WERI-Rb-1 (cell line): Measurements from ENCODE around the gene DELE1.
"Not testable (repeated sequence)": the region's sequence is repeated elsewhere in the genome, so short reads cannot be mapped to it uniquely, and the experiment has no call there.

Experiments
- DNase-seq: peaks from one replicate; pipeline ENCODE4 v3.0.0-alpha.2; 2020
- H3K27ac ChIP-seq: fragments of 250-450 bp; sonication (Bioruptor Pico); 2 replicates; pipeline ENCODE4 v1.5.1; 2020; ENCODE audit warnings: mild to moderate bottlenecking, moderate library complexity
- H3K27me3 ChIP-seq: fragments of 250-450 bp; sonication (Bioruptor Pico); 2 replicates; pipeline ENCODE4 v1.5.1; 2021; ENCODE audit warnings: mild to moderate bottlenecking, low read depth, moderate library complexity; ENCODE audit not compliant: insufficient read depth, severe bottlenecking
- H3K36me3 ChIP-seq: fragments of 250-450 bp; sonication (Bioruptor Pico); 2 replicates; pipeline ENCODE4 v1.5.1; 2020; ENCODE audit warnings: mild to moderate bottlenecking, moderate library complexity
- H3K4me3 ChIP-seq: 2 replicates; pipeline ENCODE4 v1.5.1; 2011; ENCODE audit warnings: low read depth, mild to moderate bottlenecking, control low read depth, low read length
- H3K9me3 ChIP-seq: fragments of 250-450 bp; sonication (Bioruptor Pico); 2 replicates; pipeline ENCODE4 v1.5.1; 2021; ENCODE audit warnings: mild to moderate bottlenecking, moderate library complexity; ENCODE audit not compliant: severe bottlenecking
- CTCF ChIP-seq: IDR thresholded peaks from 2 replicates; pipeline ENCODE4 v1.5.1; 2011; ENCODE audit warnings: low read depth, mild to moderate bottlenecking, control low read depth, inconsistent platforms, low read length

DELE1 gene

GRCh38 chr5:141883184-141883891, 40.3 kb upstream of the DELE1 start:
- H3K27ac ChIP-seq = no peak overlapping the region
- H3K27me3 ChIP-seq = peaks cover 15% of the 10 kb centered on the region
- no peak for TF ChIP-seq CTCF
- H3K4me3 ChIP-seq = no peak overlapping the region
- H3K36me3 ChIP-seq = no peaks in the 10 kb centered on the region
- H3K9me3 ChIP-seq = no peaks in the 10 kb centered on the region
- no peak for DNase-seq

- TF ChIP-seq CTCF = no peak
These were observed 39.8 kb upstream of the DELE1 start for GRCh38 chr5:141883892-141884318.

GRCh38 chr5:141889282-141889871, 34.3 kb upstream of the DELE1 start:
- no peaks in the 10 kb centered on the region for H3K27me3 ChIP-seq
- no peak overlapping the region for H3K4me3 ChIP-seq
- no peak for DNase-seq
- no peak overlapping the region for H3K27ac ChIP-seq
- H3K9me3 ChIP-seq = no peaks in the 10 kb centered on the region
- H3K36me3 ChIP-seq = no peaks in the 10 kb centered on the region
- TF ChIP-seq CTCF = peak; percentile 48

More at GRCh38 chr5:141883892-141884318, 39.8 kb upstream of the DELE1 start:
- Histone ChIP-seq H3K9me3 (no peaks in the 10 kb centered on the region), H3K27ac (no peak overlapping the region), H3K36me3 (no peaks in the 10 kb centered on the region), H3K4me3 (no peak overlapping the region), H3K27me3 (peaks cover 15% of the 10 kb centered on the region)
- no peak for DNase-seq

- not testable (repeated sequence) for H3K9me3 ChIP-seq, H3K36me3 ChIP-seq, DNase-seq, H3K27me3 ChIP-seq, H3K4me3 ChIP-seq, H3K27ac ChIP-seq
These were observed 33.2 kb upstream of the DELE1 start for GRCh38 chr5:141890429-141890828.

- no peaks in the 10 kb centered on the region for H3K9me3 ChIP-seq
- no peaks in the 10 kb centered on the region for H3K36me3 ChIP-seq
- H3K4me3 ChIP-seq = no peak overlapping the region
- DNase-seq = no peak
- H3K27ac ChIP-seq = no peak overlapping the region
- no peaks in the 10 kb centered on the region for H3K27me3 ChIP-seq
- no peak for TF ChIP-seq CTCF
These were observed 26.2 kb upstream of the DELE1 start for GRCh38 chr5:141897425-141897824.

- Histone ChIP-seq H3K9me3 (no peaks in the 10 kb centered on the region), H3K36me3 (no peaks in the 10 kb centered on the region), H3K27me3 (no peaks in the 10 kb centered on the region), H3K27ac (no peak overlapping the region), H3K4me3 (no peak overlapping the region)
- no peak for DNase-seq
- no peak for TF ChIP-seq CTCF
These were observed 25.1 kb upstream of the DELE1 start for GRCh38 chr5:141898448-141899049.
